GM18519 (cell line): Measurements from ENCODE around the gene ASXL3.

Source experiments
- ATAC-seq: cut with Tn5 transposase; IDR thresholded peaks from one replicate; pipeline ENCODE4 v1.9.1; 2021; ENCODE audit warnings: mild to moderate bottlenecking, moderate library complexity; ENCODE audit not compliant: unreplicated experiment, low FRiP score

ASXL3 gene

GRCh38 chr18:33656889-33657448 is 79.0 kb downstream of the ASXL3 start:
- ATAC-seq, result no peak

- no peak for ATAC-seq
Observed at GRCh38 chr18:33660696-33661310, 82.8 kb downstream of the ASXL3 start.

- no peak for ATAC-seq
Observed at GRCh38 chr18:33664241-33664874, 86.3 kb downstream of the ASXL3 start.

- ATAC-seq, result no peak
Observed at GRCh38 chr18:33665187-33665586, 87.2 kb downstream of the ASXL3 start.

GRCh38 chr18:33665641-33666040 is 87.6 kb downstream of the ASXL3 start:
- no peak for ATAC-seq

GRCh38 chr18:33666915-33667314 is 88.9 kb downstream of the ASXL3 start:
- no peak for ATAC-seq

- no peak for ATAC-seq
Observed at GRCh38 chr18:33669589-33669988, 91.6 kb downstream of the ASXL3 start.

GRCh38 chr18:33670029-33670428 is 92.0 kb downstream of the ASXL3 start:
- no peak for ATAC-seq

GRCh38 chr18:33673689-33674088 is 95.7 kb downstream of the ASXL3 start:
- no peak for ATAC-seq

GRCh38 chr18:33676593-33676992 is 98.6 kb downstream of the ASXL3 start:
- ATAC-seq, result no peak

GRCh38 chr18:33677891-33678290 is 99.9 kb downstream of the ASXL3 start:
- ATAC-seq, result no peak

GRCh38 chr18:33682436-33682835 is 104.4 kb downstream of the ASXL3 start:
- ATAC-seq, result no peak

GRCh38 chr18:33694593-33694992 is 116.6 kb downstream of the ASXL3 start:
- no peak for ATAC-seq

GRCh38 chr18:33696332-33697162 is 118.5 kb downstream of the ASXL3 start:
- ATAC-seq, result no peak

GRCh38 chr18:33697498-33697897 is 119.5 kb downstream of the ASXL3 start:
- ATAC-seq, result no peak

- ATAC-seq, result peak; percentile 28
Observed at GRCh38 chr18:33699372-33699771, 121.4 kb downstream of the ASXL3 start.

- peak; percentile 80 for ATAC-seq
Observed at GRCh38 chr18:33700513-33700976, 122.5 kb downstream of the ASXL3 start.

- ATAC-seq, result no peak
Observed at GRCh38 chr18:33702625-33703024, 124.6 kb downstream of the ASXL3 start.

- ATAC-seq, result no peak
Observed at GRCh38 chr18:33706391-33706790, 128.4 kb downstream of the ASXL3 start.

GRCh38 chr18:33708876-33709275 is 130.9 kb downstream of the ASXL3 start:
- no peak for ATAC-seq

GRCh38 chr18:33710269-33710668 is 132.2 kb downstream of the ASXL3 start:
- no peak for ATAC-seq
